Measurements from ENCODE around the gene ELAVL1.

DNA sequence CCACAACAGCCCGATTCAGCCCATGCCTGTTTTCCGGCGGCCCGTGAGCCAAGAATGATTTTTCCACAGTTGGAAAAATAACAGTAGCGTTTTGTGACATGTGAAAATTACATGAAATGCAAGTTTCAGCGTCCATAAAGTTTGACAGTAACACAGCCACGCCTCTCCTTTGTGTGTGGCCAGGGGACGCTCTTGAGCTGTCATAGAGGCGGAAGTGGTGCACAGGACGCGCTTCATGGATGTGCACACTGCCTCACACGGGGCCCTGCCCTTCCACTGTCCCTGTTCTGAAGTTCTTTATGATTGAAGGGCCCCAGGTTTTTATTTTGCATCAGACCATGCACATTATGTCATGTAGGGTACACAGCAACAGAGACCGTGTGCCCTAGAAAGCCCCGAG is 12.4 kb upstream of the ELAVL1 start:
- TF ChIP-seq CTCF (IDR thresholded peaks at IDR 0.05) (peak; percentile 74), EZH2 (IDR thresholded peaks at IDR 0.05; ENCODE audit: borderline replicate concordance, insufficient read depth, low read depth, low read length, poor library complexity, severe bottlenecking) (no peak)

Data from B cell (primary cell).